Fibroblast of pulmonary artery (primary cell): ENCODE measurements around the gene RPGRIP1.
"Not testable (repeated sequence)": the region's sequence is repeated elsewhere in the genome, so short reads cannot be mapped to it uniquely, and the experiment has no call there.

Experiments
- DNase-seq: peaks from one replicate; pipeline ENCODE4 v3.0.0-alpha.2; 2010; ENCODE audit warnings: low read depth
- H3K4me3 ChIP-seq: replicated peaks from 2 replicates; pipeline ENCODE4 v1.5.1; 2011; ENCODE audit warnings: low read depth, mild to moderate bottlenecking, control low read depth, low read length, moderate library complexity
- CTCF ChIP-seq: IDR thresholded peaks from 2 replicates; pipeline ENCODE4 v1.5.1; 2011; ENCODE audit warnings: mild to moderate bottlenecking, control low read depth, low read length, inconsistent platforms; ENCODE audit errors: missing control alignments

The RPGRIP1 gene

GRCh38 chr14:21267886-21268616 is 11.8 kb upstream of the RPGRIP1 start:
- TF ChIP-seq CTCF, result no peak
- DNase-seq, result peak; percentile 59
- peak overlapping the region; percentile 77 for H3K4me3 ChIP-seq

- no peak for TF ChIP-seq CTCF
- H3K4me3 ChIP-seq, result peak overlapping the region; percentile 77
- peak; percentile 73 for DNase-seq
Measured at GRCh38 chr14:21268617-21269251, 11.1 kb upstream of the RPGRIP1 start.

- TF ChIP-seq CTCF, result no peak
- DNase-seq, result peak; percentile 100
- peak within 1 kb of the TSS; percentile 77 for H3K4me3 ChIP-seq
Measured at GRCh38 chr14:21269252-21270046, 10.4 kb upstream of the RPGRIP1 start, which contains the start of gene HNRNPC. Gene HNRNPC, minus strand, starts transcription at chr14:21269442. Its CDS starts 35,249 bp downstream, at chr14:21234193.

GRCh38 chr14:21272661-21273060 is 7.2 kb upstream of the RPGRIP1 start:
- not testable (repeated sequence) for DNase-seq, H3K4me3 ChIP-seq

GRCh38 chr14:21275261-21275858 is 4.5 kb upstream of the RPGRIP1 start:
- no peak for DNase-seq
- H3K4me3 ChIP-seq, result no peak overlapping the region
- TF ChIP-seq CTCF, result no peak

- DNase-seq, result no peak
- TF ChIP-seq CTCF, result no peak
- no peak overlapping the region for H3K4me3 ChIP-seq
Measured at GRCh38 chr14:21278632-21279031, 1.3 kb upstream of the RPGRIP1 start.

- DNase-seq, H3K4me3 ChIP-seq: not testable (repeated sequence)
Measured at GRCh38 chr14:21281917-21282316, 2.0 kb downstream of the RPGRIP1 start.

- H3K4me3 ChIP-seq, DNase-seq: not testable (repeated sequence)
Measured at GRCh38 chr14:21286516-21286915, 6.6 kb downstream of the RPGRIP1 start.
